UCSD-AML1 (cell line): ENCODE measurements around the gene POLDIP3.
A peak's percentile ranks its signal among the peaks of the same experiment; 100 is the strongest.
"Not testable (repeated sequence)": the region's sequence is repeated elsewhere in the genome, so short reads cannot be mapped to it uniquely, and the experiment has no call there.

Experiments
- DNase-seq: peaks from one replicate; lab custom pipeline; 2025; ENCODE audit not compliant: unreplicated experiment; lab: John Stamatoyannopoulos, UW

Gene POLDIP3

GRCh38 chr22:42561856-42562255, 52.8 kb downstream of the POLDIP3 start:
- no peak for DNase-seq

GRCh38 chr22:42560781-42561180, 53.9 kb downstream of the POLDIP3 start:
- DNase-seq, result no peak

GRCh38 chr22:42560381-42560780, 54.3 kb downstream of the POLDIP3 start:
- DNase-seq, result no peak

- peak; percentile 39 for DNase-seq
Measured at GRCh38 chr22:42553475-42554361, 61.0 kb downstream of the POLDIP3 start, which contains the start of gene SERHL2. Gene SERHL2, plus strand, starts transcription at chr22:42553956. Its CDS starts 65 bp downstream, at chr22:42554021.

GRCh38 chr22:42552294-42552647, 62.4 kb downstream of the POLDIP3 start:
- not testable (repeated sequence) for DNase-seq

GRCh38 chr22:42549331-42550060, 65.2 kb downstream of the POLDIP3 start:
- DNase-seq, result no peak

- no peak for DNase-seq
Measured at GRCh38 chr22:42548597-42549330, 65.9 kb downstream of the POLDIP3 start.

GRCh38 chr22:42548126-42548525, 66.6 kb downstream of the POLDIP3 start:
- DNase-seq, result not testable (repeated sequence)

GRCh38 chr22:42547562-42547961, 67.1 kb downstream of the POLDIP3 start:
- no peak for DNase-seq

- DNase-seq, result no peak
Measured at GRCh38 chr22:42544686-42545085, 70.0 kb downstream of the POLDIP3 start.

GRCh38 chr22:42539236-42539771, 75.4 kb downstream of the POLDIP3 start:
- not testable (repeated sequence) for DNase-seq

GRCh38 chr22:42537199-42537831, 77.4 kb downstream of the POLDIP3 start:
- not testable (repeated sequence) for DNase-seq

GRCh38 chr22:42536634-42537033, 78.0 kb downstream of the POLDIP3 start:
- not testable (repeated sequence) for DNase-seq

GRCh38 chr22:42536166-42536565, 78.5 kb downstream of the POLDIP3 start:
- DNase-seq, result no peak

GRCh38 chr22:42535082-42535731, 79.5 kb downstream of the POLDIP3 start:
- DNase-seq, result not testable (repeated sequence)
